ENCODE results near the gene PSMF1.

DNA sequence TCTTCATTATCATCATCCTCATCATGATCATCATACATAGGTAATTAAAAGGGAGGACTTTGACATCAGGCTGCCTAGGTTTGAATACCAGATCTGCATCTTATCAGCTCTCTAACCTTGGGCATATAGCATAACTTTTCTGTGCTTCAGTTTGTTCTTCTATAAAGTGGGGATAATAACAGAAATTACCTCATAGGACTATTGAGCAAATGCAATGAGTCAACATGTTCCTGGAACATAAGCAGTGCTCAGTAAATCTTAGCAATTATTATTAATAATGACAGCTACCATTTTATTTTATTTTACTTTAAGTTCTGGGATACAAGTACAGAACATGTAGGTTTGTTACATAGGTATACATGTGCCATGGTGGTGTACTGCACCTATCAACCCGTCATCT lies 92.1 kb downstream of the PSMF1 start:
- TF ChIP-seq, protein P1, sequence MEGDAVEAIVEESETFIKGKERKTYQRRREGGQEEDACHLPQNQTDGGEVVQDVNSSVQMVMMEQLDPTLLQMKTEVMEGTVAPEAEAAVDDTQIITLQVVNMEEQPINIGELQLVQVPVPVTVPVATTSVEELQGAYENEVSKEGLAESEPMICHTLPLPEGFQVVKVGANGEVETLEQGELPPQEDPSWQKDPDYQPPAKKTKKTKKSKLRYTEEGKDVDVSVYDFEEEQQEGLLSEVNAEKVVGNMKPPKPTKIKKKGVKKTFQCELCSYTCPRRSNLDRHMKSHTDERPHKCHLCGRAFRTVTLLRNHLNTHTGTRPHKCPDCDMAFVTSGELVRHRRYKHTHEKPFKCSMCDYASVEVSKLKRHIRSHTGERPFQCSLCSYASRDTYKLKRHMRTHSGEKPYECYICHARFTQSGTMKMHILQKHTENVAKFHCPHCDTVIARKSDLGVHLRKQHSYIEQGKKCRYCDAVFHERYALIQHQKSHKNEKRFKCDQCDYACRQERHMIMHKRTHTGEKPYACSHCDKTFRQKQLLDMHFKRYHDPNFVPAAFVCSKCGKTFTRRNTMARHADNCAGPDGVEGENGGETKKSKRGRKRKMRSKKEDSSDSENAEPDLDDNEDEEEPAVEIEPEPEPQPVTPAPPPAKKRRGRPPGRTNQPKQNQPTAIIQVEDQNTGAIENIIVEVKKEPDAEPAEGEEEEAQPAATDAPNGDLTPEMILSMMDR (IDR thresholded peaks at IDR 0.05), result no peak
- TF ChIP-seq POLR2A (IDR thresholded peaks at IDR 0.05) (no peak), POLR2AphosphoS5 (IDR thresholded peaks at IDR 0.05) (no peak), EP300 (IDR thresholded peaks at IDR 0.05) (no peak)

All from upper lobe of left lung (tissue), 4 donors.